ENCODE measurements around the gene FAM78A. TPM values are rescaled to one million over a fixed set of nuclear protein-coding genes. Genes with fewer than 3 reads are reported as not detected.

Gene FAM78A
- total and polyA plus RNA-seq, 2 of the 8 experiments (the other 6 are each of a cell fraction or from before 2014, with no cell fraction given) = 3.1 TPM

DNA sequence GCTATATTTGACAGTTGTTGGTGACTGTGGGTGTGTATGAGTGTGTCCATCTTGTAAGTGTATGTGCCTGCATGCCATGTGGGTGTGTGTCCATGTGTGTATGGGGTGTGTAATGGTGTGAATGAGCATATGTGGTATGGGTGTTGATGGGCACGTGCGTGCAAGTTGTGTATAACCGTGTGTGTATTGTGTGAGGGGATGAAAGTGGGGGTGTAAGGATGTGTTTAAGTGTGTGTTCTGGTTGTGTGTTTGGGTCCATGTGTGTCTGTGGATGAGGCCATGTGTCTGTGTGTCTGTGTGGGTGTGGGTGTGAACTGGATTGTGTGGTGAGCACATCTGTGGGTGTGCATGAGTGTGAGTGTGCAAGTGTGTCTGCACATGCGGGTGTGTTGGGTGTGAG is 5.9 kb upstream of the FAM78A start:
- Histone ChIP-seq H3K56ac (replicated peaks; ENCODE audit: insufficient read length, low read depth, low read length) (no peak overlapping the region), H2BK20ac (ENCODE audit: low read length) (no peak overlapping the region), H3K36me3 (ENCODE audit: control insufficient read depth in 2 of 4, insufficient read depth in 4 of 4, low read length in 3 of 4) (no peaks in the 10 kb centered on the region), H3K79me2 (ENCODE audit: control insufficient read depth in 1 of 2, insufficient read depth in 2 of 2, low read length in 2 of 2) (no peaks in the 10 kb centered on the region), H3K18ac (ENCODE audit: extremely low read depth, low read length) (no peak overlapping the region; the same call in 1 of the 2 replicates), H3K23me2 (ENCODE audit: low read depth, low read length) (peaks cover 7% of the 10 kb centered on the region), H2BK120ac (replicated peaks; ENCODE audit: low read depth, low read length) (peak overlapping the region; percentile 48), H2AK5ac (ENCODE audit: low read depth, low read length) (peak overlapping the region; percentile 88), H3K9ac (replicated peaks in 1 of 4; ENCODE audit: extremely low read depth in 1 of 4, low read depth in 3 of 4, low read length in 3 of 4) (0 out of 7 replicates have a peak overlapping the region, but pooled peaks of 1 of the 4 experiments have one; percentile 33), H3K23ac (ENCODE audit: insufficient read length) (no peak overlapping the region), H4K91ac (replicated peaks; ENCODE audit: insufficient read length, low read length) (peak overlapping the region; percentile 58), H2BK15ac (ENCODE audit: low read length) (peak overlapping the region; percentile 98), H2BK12ac (ENCODE audit: low read depth, low read length) (peak overlapping the region; percentile 86; the same call in 1 of the 2 replicates), H2AFZ (ENCODE audit: low read length) (no peak overlapping the region), H2BK5ac (ENCODE audit: low read depth, low read length) (no peak overlapping the region), H4K8ac (ENCODE audit: extremely low read depth, insufficient read depth, low read length) (no peak overlapping the region; the same call in 1 of the 2 replicates), H3K4me1 (replicated peaks in 1 of 4; ENCODE audit: control insufficient read depth in 3 of 4, insufficient read depth in 4 of 4, low read length in 3 of 4) (peaks cover 0 to 18% (median 6%) of the 10 kb centered on the region in 4 experiments; a peak in 5 of 7 replicates), H4K5ac (ENCODE audit: insufficient read length, low read depth, low read length) (no peak overlapping the region), H3K4me3 (ENCODE audit: extremely low read depth in 1 of 4, insufficient read depth in 2 of 4, low read depth in 3 of 4, low read length in 4 of 4) (peak overlapping the region in 2 of 4 experiments; percentile 33 to 75; a peak in 3 of 8 replicates), H3K4me2 (ENCODE audit: insufficient read depth in 1 of 2, low read depth in 2 of 2, low read length in 2 of 2) (peak overlapping the region; percentile 43 to 62; a peak in 3 of 4 replicates), H3K27me3 (replicated peaks in 1 of 4; ENCODE audit: control insufficient read depth in 3 of 4, extremely low read depth in 1 of 4, insufficient read depth in 3 of 4, low read length in 3 of 4) (peaks cover 0 to 18% (median 11%) of the 10 kb centered on the region in 4 experiments; a peak in 6 of 7 replicates), H3K14ac (ENCODE audit: insufficient read length) (no peak overlapping the region), H3K27ac (ENCODE audit: low read depth, low read length) (no peak overlapping the region), H4K20me1 (replicated peaks in 1 of 2; ENCODE audit: control insufficient read depth in 1 of 2, insufficient read depth in 2 of 2, low read length in 2 of 2) (peaks cover 0 to 3% of the 10 kb centered on the region in 2 experiments), H3K9me3 (ENCODE audit: insufficient read depth in 2 of 2, low read depth in 1 of 2, low read length in 1 of 2) (no peaks in the 10 kb centered on the region), H3K79me1 (ENCODE audit: low read depth, low read length) (no peaks in the 10 kb centered on the region), H3K4ac (replicated peaks; ENCODE audit: insufficient read length, low read depth, low read length) (peak overlapping the region; percentile 74)
- TF ChIP-seq CTBP2 (IDR thresholded peaks at IDR 0.05; ENCODE audit: borderline replicate concordance, insufficient read depth, insufficient read length, low read length) (no peak), SP2 (IDR thresholded peaks at IDR 0.05; ENCODE audit: low read length) (no peak), BACH1 (IDR thresholded peaks at IDR 0.05; ENCODE audit: low read length) (no peak), RFX5 (IDR thresholded peaks at IDR 0.05; ENCODE audit: borderline replicate concordance, low read depth, low read length) (no peak), GABPA (IDR thresholded peaks at IDR 0.05; ENCODE audit: borderline replicate concordance, insufficient read depth, low read length) (no peak), USF2 (IDR thresholded peaks at IDR 0.05; ENCODE audit: low read length) (no peak), PHF8 (conservative IDR thresholded peaks at IDR 0.05; ENCODE audit: low read depth, low read length) (no peak)
- 75 to 100% methylated on average over 1 to 4 of the region's 4 CpGs for WGBS, 2 experiments (ENCODE audit: extremely low coverage in 1 of 2, insufficient coverage in 1 of 2, insufficient read length in 1 of 2, insufficient replicate concordance in 2 of 2, low coverage in 1 of 2, low lambda C conversion rate in 2 of 2, missing lambda C conversion rate in 1 of 2)
- DNase-seq (ENCODE audit: low read depth in 1 of 2, low spot score in 2 of 2) (no peak), FAIRE-seq (no peak)
- ChIA-PET CTCF (ENCODE audit: partially characterized antibody) (interaction anchor here (1.2 kb wide), 1 partner anchor 10 kb away, joined by 3 read pairs; no protein-coding TSS in a partner anchor), POLR2A (ENCODE audit: partially characterized antibody) (interaction anchor here (1.6 kb wide), 1 partner anchor 49 kb away, joined by 3 read pairs; no protein-coding TSS in a partner anchor)

All from H1 (cell line).